ENCODE data around the gene MIS18BP1.

MIS18BP1 gene

DNA sequence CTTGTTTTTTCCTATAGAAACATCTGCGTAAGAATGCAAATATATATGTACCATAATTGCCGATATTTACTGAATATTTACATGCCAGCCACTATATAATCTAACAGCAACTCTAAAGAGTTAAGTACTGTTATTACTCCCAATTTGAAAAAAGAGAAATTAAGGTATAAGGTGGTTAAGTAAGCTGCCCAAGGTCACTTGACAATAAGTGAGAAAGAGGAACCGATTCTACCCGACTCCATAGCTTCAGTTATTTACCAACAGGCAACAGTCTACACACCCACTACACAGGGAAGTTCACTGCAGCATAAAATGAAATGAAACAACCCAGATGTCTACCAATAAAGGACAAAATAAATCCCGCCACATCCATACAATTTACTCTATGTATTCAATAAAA is 1.1 kb downstream of the MIS18BP1 start:
- TF ChIP-seq Cebpa-rat (IDR thresholded peaks at IDR 0.05) = no peak
- Histone ChIP-seq H3K9ac (peak overlapping the region; percentile 82 to 98 (median 92); a peak in 20 of 22 replicates), H3K4me1 (peaks cover 25 to 58% (median 30%) of the 10 kb centered on the region in 10 experiments), H3K27ac (peak overlapping the region; percentile 52 to 98 (median 92); a peak in 21 of 22 replicates), H3K4me2 (peak overlapping the region; percentile 71 to 90 (median 86); a peak in 18 of 22 replicates), H4K20me1 (peaks cover 0 to 17% (median 6%) of the 10 kb centered on the region in 11 experiments; a peak in 7 of 22 replicates), H3K27me3 (no peaks in the 10 kb centered on the region), H3K4me3 (peak overlapping the region; percentile 66 to 95 (median 80)), H3K36me3 (peaks cover 0 to 26% (median 16%) of the 10 kb centered on the region in 11 experiments; a peak in 15 of 22 replicates), H3K9me3 (replicated peaks in 1 of 11) (peaks cover 6 to 32% (median 18%) of the 10 kb centered on the region in 11 experiments; a peak in 20 of 22 replicates)

DNA sequence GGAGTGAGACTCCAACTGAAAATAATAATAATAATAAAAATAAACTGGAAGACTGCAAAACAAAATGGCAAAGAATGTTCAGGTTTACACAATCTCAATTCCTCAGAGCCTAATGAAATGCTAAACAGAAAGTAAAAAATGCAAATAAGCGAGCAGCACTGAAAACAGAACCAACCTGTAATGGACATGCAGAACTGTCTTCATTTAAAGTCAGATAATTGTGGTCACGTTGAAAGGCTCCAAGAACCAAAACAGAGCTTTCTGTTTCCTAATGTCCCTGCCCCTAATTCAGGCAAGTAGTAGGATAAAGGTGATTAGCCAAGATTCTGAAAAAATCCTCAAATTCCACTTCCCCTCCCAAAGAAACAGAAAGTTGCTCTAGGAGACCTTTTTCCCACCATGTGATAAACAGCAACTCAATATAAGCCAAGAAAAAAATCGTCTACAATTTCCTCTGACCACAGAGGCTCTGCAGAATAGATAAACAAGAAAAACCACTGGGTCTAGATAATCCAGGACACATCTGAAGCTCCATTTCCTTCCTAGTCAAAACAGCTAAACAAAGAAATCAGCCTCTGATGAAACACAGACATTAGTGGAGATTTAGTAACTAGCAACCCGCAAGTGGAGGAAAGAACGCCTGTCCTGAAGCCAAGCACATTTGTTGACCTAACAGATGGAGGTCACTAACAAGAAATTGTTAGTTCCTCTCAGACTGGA is 3.0 kb downstream of the MIS18BP1 start:
- Histone ChIP-seq H4K20me1 (peaks cover 0 to 30% (median 13%) of the 10 kb centered on the region in 11 experiments; a peak in 14 of 22 replicates), H3K4me3 (peak overlapping the region; percentile 66 to 95 (median 80); a peak in 19 of 20 replicates), H3K9ac (peak overlapping the region; percentile 63 to 98 (median 92)), H3K27me3 (no peaks in the 10 kb centered on the region), H3K36me3 (peaks cover 0 to 45% (median 35%) of the 10 kb centered on the region in 11 experiments; a peak in 16 of 22 replicates), H3K9me3 (replicated peaks in 1 of 11) (peaks cover 6 to 50% (median 31%) of the 10 kb centered on the region in 11 experiments; a peak in 20 of 22 replicates), H3K27ac (peak overlapping the region; percentile 48 to 98 (median 92); a peak in 21 of 22 replicates), H3K4me2 (peak overlapping the region; percentile 71 to 90 (median 86)), H3K4me1 (peaks cover 25 to 70% (median 30%) of the 10 kb centered on the region in 10 experiments)
- TF ChIP-seq Cebpa-rat (IDR thresholded peaks at IDR 0.05) = peak in 2 of 11 experiments; percentile 26 to 37; a peak in 1 of 22 replicates

DNA sequence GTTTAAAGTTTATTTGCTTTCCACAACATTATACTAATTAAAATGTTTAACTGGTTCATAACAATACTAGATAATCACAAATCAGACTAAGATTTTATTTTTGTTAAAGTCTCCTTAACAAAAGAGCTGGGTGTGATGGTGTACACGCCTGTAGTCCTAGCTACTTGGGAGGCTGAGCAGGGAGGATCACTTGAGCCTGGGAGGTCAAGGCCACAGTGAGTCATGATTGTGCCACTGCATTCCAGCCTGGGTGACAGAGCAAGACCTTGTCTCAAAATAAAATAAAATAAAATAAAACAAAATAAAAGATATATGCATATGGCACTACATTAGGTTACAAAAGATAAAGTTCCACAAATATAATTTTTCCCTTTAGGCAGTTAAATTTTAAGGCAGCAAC is 5.6 kb downstream of the MIS18BP1 start:
- peak overlapping the region in 1 of 11 experiments; percentile 17; a peak in 1 of 22 replicates for H3K27ac ChIP-seq
- H3K4me3 ChIP-seq = no peak overlapping the region
- H3K4me1 ChIP-seq = peaks cover 25 to 82% (median 37%) of the 10 kb centered on the region in 10 experiments
- H3K9ac ChIP-seq = no peak overlapping the region
- H3K36me3 ChIP-seq = peaks cover 0 to 68% (median 48%) of the 10 kb centered on the region in 11 experiments; a peak in 16 of 22 replicates
- no peak for TF ChIP-seq Cebpa-rat (IDR thresholded peaks at IDR 0.05)
- no peaks in the 10 kb centered on the region for H3K27me3 ChIP-seq
- peaks cover 0 to 38% (median 23%) of the 10 kb centered on the region in 11 experiments; a peak in 9 of 22 replicates for H3K9me3 ChIP-seq (replicated peaks in 1 of 11)
- peaks cover 0 to 53% (median 20%) of the 10 kb centered on the region in 11 experiments; a peak in 15 of 22 replicates for H4K20me1 ChIP-seq
- H3K4me2 ChIP-seq = peak overlapping the region in 2 of 11 experiments; percentile 15 to 20; a peak in 1 of 22 replicates

DNA sequence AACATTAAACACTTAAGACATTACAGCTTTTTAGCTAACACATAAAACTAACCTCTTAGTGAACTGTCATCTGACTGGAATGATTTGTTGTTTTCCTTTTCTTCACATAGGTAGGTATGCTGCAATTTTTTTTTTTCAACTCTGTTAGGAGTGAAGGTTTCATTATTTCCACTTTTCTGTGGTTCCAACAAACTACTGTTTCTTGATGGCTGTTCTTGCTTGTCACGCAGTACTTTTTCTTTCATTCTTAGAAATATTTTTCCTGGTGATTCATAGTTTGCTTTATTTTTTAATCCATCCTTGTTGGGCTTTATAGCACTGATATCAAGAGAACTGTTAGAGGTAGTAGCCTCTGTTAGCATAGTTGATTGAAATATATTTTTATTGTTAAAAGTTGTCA is 6.3 kb downstream of the MIS18BP1 start:
- Histone ChIP-seq H3K9ac (no peak overlapping the region), H3K36me3 (peaks cover 0 to 75% (median 48%) of the 10 kb centered on the region in 11 experiments; a peak in 18 of 22 replicates), H3K4me1 (peaks cover 25 to 90% (median 37%) of the 10 kb centered on the region in 10 experiments), H3K4me2 (peak overlapping the region in 3 of 11 experiments; percentile 15 to 29 (median 20); a peak in 3 of 22 replicates), H3K27me3 (no peaks in the 10 kb centered on the region), H3K4me3 (no peak overlapping the region), H3K27ac (no peak overlapping the region), H3K9me3 (replicated peaks in 1 of 11) (peaks cover 0 to 38% (median 23%) of the 10 kb centered on the region in 11 experiments; a peak in 9 of 22 replicates), H4K20me1 (peaks cover 0 to 60% (median 20%) of the 10 kb centered on the region in 11 experiments; a peak in 15 of 22 replicates)
- no peak for TF ChIP-seq Cebpa-rat (IDR thresholded peaks at IDR 0.05)

DNA sequence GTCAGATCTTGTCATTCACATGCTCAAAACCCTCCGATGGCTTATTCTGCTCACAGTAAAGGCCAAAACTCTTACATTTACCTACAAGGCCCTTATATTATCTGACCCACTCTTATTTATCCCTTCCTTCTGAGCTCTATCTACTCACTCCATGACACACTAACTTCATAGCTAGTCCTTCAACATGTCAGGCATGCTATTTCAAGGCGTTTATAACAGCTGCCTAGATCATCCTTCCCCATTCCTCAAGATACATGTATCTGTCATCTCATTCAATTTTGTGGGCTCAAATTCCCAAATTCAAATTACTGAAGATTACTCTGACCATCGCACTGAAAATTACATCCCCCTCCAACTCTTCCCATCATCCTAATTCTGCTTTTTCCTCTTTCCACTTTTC is 6.9 kb downstream of the MIS18BP1 start:
- Histone ChIP-seq H3K9me3 (replicated peaks in 1 of 11) (peaks cover 0 to 38% (median 23%) of the 10 kb centered on the region in 11 experiments; a peak in 9 of 22 replicates), H3K4me1 (peaks cover 24 to 85% (median 35%) of the 10 kb centered on the region in 10 experiments), H3K9ac (no peak overlapping the region), H4K20me1 (peaks cover 0 to 63% (median 22%) of the 10 kb centered on the region in 11 experiments; a peak in 15 of 22 replicates), H3K27me3 (no peaks in the 10 kb centered on the region), H3K27ac (peak overlapping the region in 1 of 11 experiments; percentile 22; a peak in 1 of 22 replicates), H3K4me2 (peak overlapping the region in 3 of 11 experiments; percentile 15 to 29 (median 20); a peak in 2 of 22 replicates), H3K4me3 (no peak overlapping the region), H3K36me3 (peaks cover 0 to 77% (median 48%) of the 10 kb centered on the region in 11 experiments; a peak in 20 of 22 replicates)
- no peak for TF ChIP-seq Cebpa-rat (IDR thresholded peaks at IDR 0.05)

DNA sequence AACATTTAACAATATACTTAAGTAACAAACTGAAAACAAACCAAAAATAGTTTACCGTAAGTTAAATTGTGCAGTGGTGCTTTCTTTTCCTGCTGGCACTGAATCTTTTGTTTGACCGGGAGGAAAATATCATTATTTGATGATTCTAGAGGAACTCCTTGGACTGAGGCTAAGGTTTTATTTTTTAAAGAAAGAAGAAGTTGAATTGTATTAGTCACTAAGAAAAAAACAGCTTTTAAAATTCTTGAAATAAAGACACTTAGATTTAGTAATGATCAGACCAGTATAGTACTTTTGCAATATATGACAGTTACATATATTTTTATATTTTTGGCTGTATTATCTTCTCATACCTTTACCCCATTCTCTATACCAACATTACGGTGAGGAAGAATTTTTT is 10.3 kb downstream of the MIS18BP1 start:
- H3K9me3 ChIP-seq (replicated peaks in 1 of 11) = peaks cover 0 to 28% (median 11%) of the 10 kb centered on the region in 11 experiments; a peak in 9 of 22 replicates
- H3K27ac ChIP-seq = peak overlapping the region in 7 of 11 experiments; percentile 2 to 58 (median 23); a peak in 10 of 22 replicates
- peaks cover 0 to 60% (median 39%) of the 10 kb centered on the region in 11 experiments; a peak in 20 of 22 replicates for H3K36me3 ChIP-seq

DNA sequence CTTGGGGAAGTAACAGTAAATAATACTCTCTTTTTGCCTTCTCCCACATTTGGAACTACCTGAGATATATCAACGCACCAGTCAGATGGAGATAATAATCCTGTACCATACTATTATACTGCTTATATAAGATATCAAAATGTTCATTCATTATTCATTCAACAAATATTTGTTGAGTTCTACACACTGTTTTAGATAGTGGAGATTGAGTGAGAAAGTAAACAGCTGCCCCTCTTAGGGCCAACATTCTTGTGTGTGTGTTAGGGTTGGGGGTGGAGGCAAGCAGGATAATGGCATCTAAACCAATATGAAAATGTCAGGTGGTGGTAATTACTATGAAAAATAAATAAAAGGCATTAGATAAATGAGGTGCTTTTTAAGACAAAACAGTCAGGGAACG is 14.0 kb downstream of the MIS18BP1 start:
- H3K36me3 ChIP-seq = peaks cover 0 to 68% (median 37%) of the 10 kb centered on the region in 11 experiments; a peak in 21 of 22 replicates
- H3K4me2 ChIP-seq = no peak overlapping the region
- H3K9ac ChIP-seq = no peak overlapping the region
- peaks cover 3 to 61% (median 17%) of the 10 kb centered on the region in 11 experiments; a peak in 17 of 22 replicates for H4K20me1 ChIP-seq
- H3K27ac ChIP-seq = no peak overlapping the region
- H3K4me1 ChIP-seq = peaks cover 0 to 28% (median 6%) of the 10 kb centered on the region in 10 experiments; a peak in 10 of 20 replicates
- H3K27me3 ChIP-seq = no peaks in the 10 kb centered on the region
- TF ChIP-seq Cebpa-rat (IDR thresholded peaks at IDR 0.05) = no peak
- H3K9me3 ChIP-seq (replicated peaks in 1 of 11) = no peaks in the 10 kb centered on the region
- no peak overlapping the region for H3K4me3 ChIP-seq

More for the DNA sequence above, 10.3 kb downstream of the MIS18BP1 start:
- Histone ChIP-seq H3K4me2 (peak overlapping the region in 4 of 11 experiments; percentile 36 to 69 (median 59); a peak in 7 of 22 replicates), H3K4me1 (peaks cover 0 to 52% (median 9%) of the 10 kb centered on the region in 10 experiments; a peak in 11 of 20 replicates), H4K20me1 (peaks cover 0 to 62% (median 17%) of the 10 kb centered on the region in 11 experiments; a peak in 16 of 22 replicates), H3K4me3 (0 out of 20 replicates have a peak overlapping the region, but pooled peaks of 1 of the 10 experiments have one; percentile 7), H3K9ac (peak overlapping the region in 4 of 11 experiments; percentile 4 to 56 (median 22); a peak in 3 of 22 replicates), H3K27me3 (no peaks in the 10 kb centered on the region)
- TF ChIP-seq Cebpa-rat (IDR thresholded peaks at IDR 0.05) = no peak

DNA sequence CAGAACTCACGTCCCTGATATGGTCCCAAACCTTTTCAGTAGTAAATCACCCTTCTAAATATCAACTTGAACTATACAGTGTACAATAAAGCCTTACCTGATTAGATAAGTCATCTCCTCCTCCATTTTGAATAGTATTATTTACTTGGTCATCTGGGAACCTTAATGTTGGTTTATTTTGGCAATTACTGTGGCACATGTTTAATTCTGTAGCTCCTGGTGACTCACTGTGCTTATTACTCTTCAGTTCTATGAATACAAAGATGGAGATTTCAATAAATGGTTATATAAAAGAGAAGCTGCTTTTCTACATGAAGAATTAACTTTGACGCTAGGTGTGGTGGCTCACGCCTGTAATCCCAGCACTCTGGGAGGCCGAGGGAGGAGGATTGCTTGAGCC is 25.4 kb downstream of the MIS18BP1 start:
- Histone ChIP-seq H3K4me1 (peaks cover 0 to 10% (median 0%) of the 10 kb centered on the region in 10 experiments; a peak in 4 of 20 replicates), H3K27me3 (no peaks in the 10 kb centered on the region), H3K36me3 (peaks cover 0 to 99% (median 93%) of the 10 kb centered on the region in 11 experiments; a peak in 21 of 22 replicates), H3K27ac (no peak overlapping the region), H4K20me1 (peaks cover 0 to 22% (median 0%) of the 10 kb centered on the region in 11 experiments; a peak in 6 of 22 replicates), H3K9ac (no peak overlapping the region), H3K9me3 (replicated peaks in 1 of 11) (no peaks in the 10 kb centered on the region), H3K4me2 (no peak overlapping the region), H3K4me3 (no peak overlapping the region)
- TF ChIP-seq Cebpa-rat (IDR thresholded peaks at IDR 0.05) = no peak

Measured in BLaER1 treated with 17β-estradiol and CSF1 and Interleukin-3, amounts not matched to agents 10 nM and 100 nM (cell line).